Thyroid gland (tissue), 4 donors: ENCODE measurements around the gene AK8.

Experiments used
- POLR2A ChIP-seq, 2 donors: fragments of 450-650 bp; IDR thresholded peaks; one replicate each; pipeline ENCODE4 v1.6.1; 2017; ENCODE audit warnings: antibody characterized with exemption in 2 of 2, mild to moderate bottlenecking in 2 of 2, moderate library complexity in 1 of 2
- TF ChIP-seq, protein P1 (sequence below), 6 experiments: fragments of 200-600 bp in 3 of 6; fragments of 450-650 bp in 3 of 6; sonication (generic) in 3 of 6; IDR thresholded peaks; one replicate each; pipeline ENCODE4 v1.5.1; 2016 to 2019; ENCODE audit warnings: antibody characterized with exemption in 6 of 6, mild to moderate bottlenecking in 2 of 6, inconsistent platforms in 1 of 6, moderate library complexity in 1 of 6

DNA sequence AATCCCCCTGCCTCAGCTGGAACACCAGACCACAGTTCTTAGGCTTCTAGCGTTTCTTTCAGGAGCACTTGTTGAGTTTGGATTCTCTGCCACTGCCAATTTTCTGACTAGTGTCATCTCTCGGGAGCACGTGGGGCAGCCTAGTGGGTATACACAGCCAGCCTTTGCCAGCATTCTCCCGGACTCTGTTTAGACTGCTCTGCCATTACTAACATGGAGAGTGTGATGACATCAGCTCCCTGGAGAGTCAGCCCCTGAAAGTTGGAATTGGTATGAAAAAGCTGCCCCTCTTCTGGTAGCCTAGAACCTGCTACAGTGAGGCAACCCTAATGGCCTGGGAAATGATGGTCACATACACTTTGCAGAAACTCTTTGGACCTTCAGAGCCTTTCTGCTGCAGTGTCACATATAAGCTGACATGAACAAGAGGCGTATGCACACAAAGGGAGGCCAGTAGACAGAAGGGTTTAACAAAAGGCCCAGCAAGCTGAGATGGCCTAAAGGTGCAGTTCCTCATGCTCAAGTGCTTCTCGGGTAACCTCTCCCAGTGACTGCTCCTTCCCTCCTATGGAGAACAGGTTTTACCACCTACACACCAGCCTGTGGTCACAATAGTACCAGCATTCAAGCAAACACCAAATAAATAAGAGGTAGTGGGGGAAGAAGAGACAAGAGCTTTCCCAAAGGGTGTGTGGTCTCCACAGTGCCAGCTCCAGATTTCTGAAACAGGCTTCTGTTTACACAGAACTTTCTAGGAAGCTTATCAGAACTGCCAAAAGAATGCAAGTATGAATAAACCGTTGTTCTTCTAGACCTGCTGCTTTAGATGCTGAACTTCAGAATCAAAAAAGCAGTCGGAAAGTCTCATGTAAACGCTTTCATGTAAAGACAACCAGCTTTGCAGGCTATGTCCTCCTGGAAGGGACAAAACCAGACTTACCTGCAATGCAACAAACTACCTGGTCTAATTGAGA, 17.1 kb upstream of the AK8 start:
- TF ChIP-seq, protein P1, sequence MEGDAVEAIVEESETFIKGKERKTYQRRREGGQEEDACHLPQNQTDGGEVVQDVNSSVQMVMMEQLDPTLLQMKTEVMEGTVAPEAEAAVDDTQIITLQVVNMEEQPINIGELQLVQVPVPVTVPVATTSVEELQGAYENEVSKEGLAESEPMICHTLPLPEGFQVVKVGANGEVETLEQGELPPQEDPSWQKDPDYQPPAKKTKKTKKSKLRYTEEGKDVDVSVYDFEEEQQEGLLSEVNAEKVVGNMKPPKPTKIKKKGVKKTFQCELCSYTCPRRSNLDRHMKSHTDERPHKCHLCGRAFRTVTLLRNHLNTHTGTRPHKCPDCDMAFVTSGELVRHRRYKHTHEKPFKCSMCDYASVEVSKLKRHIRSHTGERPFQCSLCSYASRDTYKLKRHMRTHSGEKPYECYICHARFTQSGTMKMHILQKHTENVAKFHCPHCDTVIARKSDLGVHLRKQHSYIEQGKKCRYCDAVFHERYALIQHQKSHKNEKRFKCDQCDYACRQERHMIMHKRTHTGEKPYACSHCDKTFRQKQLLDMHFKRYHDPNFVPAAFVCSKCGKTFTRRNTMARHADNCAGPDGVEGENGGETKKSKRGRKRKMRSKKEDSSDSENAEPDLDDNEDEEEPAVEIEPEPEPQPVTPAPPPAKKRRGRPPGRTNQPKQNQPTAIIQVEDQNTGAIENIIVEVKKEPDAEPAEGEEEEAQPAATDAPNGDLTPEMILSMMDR (IDR thresholded peaks at IDR 0.05), result no peak
- peak in 1 of 2 donors; percentile 12 for TF ChIP-seq POLR2A (IDR thresholded peaks at IDR 0.05)
